Retinal pigment epithelial cell (primary cell): ENCODE results near the gene WDSUB1.

ENCODE experiments used
- DNase-seq: peaks from one replicate; pipeline ENCODE4 v3.0.0-alpha.2; 2010; ENCODE audit warnings: low read depth
- H3K4me3 ChIP-seq: 2 replicates; pipeline ENCODE4 v1.5.1; 2011; ENCODE audit warnings: mild to moderate bottlenecking, low read length, control low read depth, moderate library complexity
- TF ChIP-seq, protein P1 (sequence below): conservative IDR thresholded peaks from 2 replicates; pipeline ENCODE4 v1.5.1; 2011; ENCODE audit warnings: low read depth, low read length, control low read depth, inconsistent platforms

WDSUB1 gene

DNA sequence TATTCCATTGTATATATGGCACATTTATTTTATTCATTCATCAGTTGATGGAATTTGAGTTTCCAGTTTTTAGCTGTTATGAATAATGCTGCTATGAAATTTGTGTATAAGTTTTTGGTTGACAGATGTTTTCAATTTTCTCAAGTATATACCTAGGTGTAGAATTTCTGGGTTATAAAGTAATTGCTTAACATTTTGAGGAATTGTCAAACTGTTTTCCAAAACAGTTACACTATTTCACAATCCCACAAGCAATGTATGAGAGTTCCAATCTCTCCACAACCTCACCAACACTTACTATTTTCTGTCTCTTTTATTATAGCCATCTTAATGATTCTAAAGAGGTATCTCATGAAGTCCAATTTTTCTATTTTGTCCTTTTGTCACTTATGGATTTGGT lies 12.5 kb upstream of the WDSUB1 start:
- TF ChIP-seq, protein P1, sequence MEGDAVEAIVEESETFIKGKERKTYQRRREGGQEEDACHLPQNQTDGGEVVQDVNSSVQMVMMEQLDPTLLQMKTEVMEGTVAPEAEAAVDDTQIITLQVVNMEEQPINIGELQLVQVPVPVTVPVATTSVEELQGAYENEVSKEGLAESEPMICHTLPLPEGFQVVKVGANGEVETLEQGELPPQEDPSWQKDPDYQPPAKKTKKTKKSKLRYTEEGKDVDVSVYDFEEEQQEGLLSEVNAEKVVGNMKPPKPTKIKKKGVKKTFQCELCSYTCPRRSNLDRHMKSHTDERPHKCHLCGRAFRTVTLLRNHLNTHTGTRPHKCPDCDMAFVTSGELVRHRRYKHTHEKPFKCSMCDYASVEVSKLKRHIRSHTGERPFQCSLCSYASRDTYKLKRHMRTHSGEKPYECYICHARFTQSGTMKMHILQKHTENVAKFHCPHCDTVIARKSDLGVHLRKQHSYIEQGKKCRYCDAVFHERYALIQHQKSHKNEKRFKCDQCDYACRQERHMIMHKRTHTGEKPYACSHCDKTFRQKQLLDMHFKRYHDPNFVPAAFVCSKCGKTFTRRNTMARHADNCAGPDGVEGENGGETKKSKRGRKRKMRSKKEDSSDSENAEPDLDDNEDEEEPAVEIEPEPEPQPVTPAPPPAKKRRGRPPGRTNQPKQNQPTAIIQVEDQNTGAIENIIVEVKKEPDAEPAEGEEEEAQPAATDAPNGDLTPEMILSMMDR: no peak
- no peak overlapping the region for H3K4me3 ChIP-seq
- no peak for DNase-seq

- no peak for DNase-seq
- H3K4me3 ChIP-seq: no peak overlapping the region
- TF ChIP-seq, protein P1: no peak
Measured at GRCh38 chr2:159297042-159297707, 10.7 kb upstream of the WDSUB1 start.

GRCh38 chr2:159292157-159292556 lies 5.7 kb upstream of the WDSUB1 start:
- no peak overlapping the region for H3K4me3 ChIP-seq
- TF ChIP-seq, protein P1: no peak
- no peak for DNase-seq

- TF ChIP-seq, protein P1: no peak
- DNase-seq: no peak
- no peak overlapping the region for H3K4me3 ChIP-seq
Measured at GRCh38 chr2:159290289-159290907, 3.9 kb upstream of the WDSUB1 start.

- TF ChIP-seq, protein P1: no peak
- no peak for DNase-seq
- no peak overlapping the region for H3K4me3 ChIP-seq
Measured at GRCh38 chr2:159287733-159288132, 1.2 kb upstream of the WDSUB1 start.

GRCh38 chr2:159286709-159287441 lies 372 bp upstream of the WDSUB1 start:
- TF ChIP-seq, protein P1: no peak
- H3K4me3 ChIP-seq: peak overlapping the region; percentile 81
- peak; percentile 75 for DNase-seq
